GM12891 (cell line): ENCODE measurements around the gene PTPN2.

Experiments
- DNase-seq: peaks from one replicate; pipeline ENCODE4 v3.0.0; 2011; ENCODE audit warnings: low spot score; ENCODE audit not compliant: insufficient read length
- FAIRE-seq: peaks from 2 replicates; lab custom pipeline; 2011; peaks lifted over from hg19 to GRCh38; lab: Jason Lieb, UNC
- PAX5 ChIP-seq: IDR thresholded peaks from 2 replicates; pipeline ENCODE4 v1.6.1; 2011; ENCODE audit warnings: low read length, moderate library complexity, mild to moderate bottlenecking; ENCODE audit not compliant: insufficient read depth, severe bottlenecking
- POLR2A ChIP-seq: IDR thresholded peaks from 2 replicates; pipeline ENCODE4 v1.6.1; 2011; ENCODE audit warnings: low read depth, low read length, control low read depth
- POLR2AphosphoS5 ChIP-seq: IDR thresholded peaks from 2 replicates; pipeline ENCODE4 v1.6.1; 2011; ENCODE audit warnings: low read depth, low read length, control low read depth
- POU2F2 ChIP-seq: IDR thresholded peaks from 2 replicates; pipeline ENCODE4 v1.6.1; 2011; ENCODE audit warnings: low read depth, mild to moderate bottlenecking, control low read depth, low read length, moderate library complexity
- SPI1 ChIP-seq: IDR thresholded peaks from 2 replicates; pipeline ENCODE4 v1.6.1; 2011; ENCODE audit warnings: low read depth, low read length, control low read depth
- TAF1 ChIP-seq: IDR thresholded peaks from 2 replicates; pipeline ENCODE4 v1.6.1; 2011; ENCODE audit warnings: low read depth, low read length, control low read depth

Gene PTPN2

GRCh38 chr18:12895626-12896025 is 11.6 kb upstream of the PTPN2 start:
- TF ChIP-seq POU2F2: no peak
- TF ChIP-seq POLR2AphosphoS5: no peak
- no peak for TF ChIP-seq POLR2A
- no peak for TF ChIP-seq SPI1
- no peak for TF ChIP-seq PAX5
- no peak for TF ChIP-seq TAF1
- DNase-seq: no peak
- no peak for FAIRE-seq

- DNase-seq: no peak
- no peak for FAIRE-seq
- no peak for TF ChIP-seq POU2F2
- TF ChIP-seq PAX5: no peak
- no peak for TF ChIP-seq POLR2A
- TF ChIP-seq TAF1: no peak
- TF ChIP-seq SPI1: no peak
- TF ChIP-seq POLR2AphosphoS5: no peak
Observed at GRCh38 chr18:12895014-12895413, 11.0 kb upstream of the PTPN2 start.

GRCh38 chr18:12891561-12891960 is 7.5 kb upstream of the PTPN2 start:
- TF ChIP-seq POU2F2 (no peak), TAF1 (no peak), SPI1 (no peak), PAX5 (no peak), POLR2AphosphoS5 (no peak), POLR2A (no peak)
- no peak for DNase-seq
- no peak for FAIRE-seq

- TF ChIP-seq POLR2A (no peak), SPI1 (no peak), PAX5 (no peak), POLR2AphosphoS5 (no peak)
- no peak for DNase-seq
- FAIRE-seq: no peak
Observed at GRCh38 chr18:12890964-12891363, 6.9 kb upstream of the PTPN2 start.

- no peak for TF ChIP-seq POLR2A
- TF ChIP-seq SPI1: 0 out of 2 replicates have a peak, but pooled peaks have one; percentile 11
- TF ChIP-seq TAF1: no peak
- TF ChIP-seq PAX5: no peak
- TF ChIP-seq POU2F2: no peak
- TF ChIP-seq POLR2AphosphoS5: no peak
- FAIRE-seq: peak; percentile 78
- no peak for DNase-seq
Observed at GRCh38 chr18:12886498-12887126, 2.6 kb upstream of the PTPN2 start.

- FAIRE-seq (peak; percentile 26), DNase-seq (no peak)
- no peak for TF ChIP-seq POLR2A
- TF ChIP-seq POU2F2: peak; percentile 75; the same call in 1 of the 2 replicates
Observed at GRCh38 chr18:12885500-12885899, 1.5 kb upstream of the PTPN2 start.

GRCh38 chr18:12884406-12885323 is 628 bp upstream of the PTPN2 start:
- no peak for TF ChIP-seq POU2F2
- TF ChIP-seq SPI1: peak; percentile 59
- no peak for DNase-seq
- no peak for FAIRE-seq

GRCh38 chr18:12883372-12883683 is 709 bp downstream of the PTPN2 start:
- DNase-seq (no peak), FAIRE-seq (peak; percentile 50)
- no peak for TF ChIP-seq PAX5
- no peak for TF ChIP-seq POLR2A
- no peak for TF ChIP-seq SPI1
- TF ChIP-seq POLR2AphosphoS5: no peak
- no peak for TF ChIP-seq POU2F2
- TF ChIP-seq TAF1: no peak

GRCh38 chr18:12882453-12883371 is 1.3 kb downstream of the PTPN2 start:
- DNase-seq: no peak
- TF ChIP-seq PAX5 (no peak), SPI1 (no peak), POLR2AphosphoS5 (no peak), POLR2A (no peak; the same call in 1 of the 2 replicates), TAF1 (no peak), POU2F2 (no peak)
- no peak for FAIRE-seq
